Bronchial epithelial cell (primary cell): ENCODE measurements around the gene TRPM5. TPM values are rescaled to one million over a fixed set of nuclear protein-coding genes. Genes with fewer than 3 reads are reported as not detected.
A peak's percentile ranks its signal among the peaks of the same experiment; 100 is the strongest.

Experiments used
- DNase-seq: peaks from one replicate; pipeline ENCODE4 v3.0.0-alpha.2; 2010; ENCODE audit warnings: low read depth
- FAIRE-seq: peaks from 2 replicates; lab custom pipeline; 2011; peaks lifted over from hg19 to GRCh38; lab: Jason Lieb, UNC
- H3K27me3 ChIP-seq: 2 replicates; pipeline ENCODE4 v1.5.1; 2011; ENCODE audit warnings: low read length; ENCODE audit not compliant: control insufficient read depth, insufficient read depth
- H3K36me3 ChIP-seq: 2 replicates; pipeline ENCODE4 v1.5.1; 2011; ENCODE audit warnings: low read length; ENCODE audit not compliant: control insufficient read depth, insufficient read depth
- H3K4me3 ChIP-seq: 2 replicates; pipeline ENCODE4 v1.5.1; 2011; ENCODE audit warnings: mild to moderate bottlenecking, low read depth, low read length, control low read depth
- CTCF ChIP-seq: IDR thresholded peaks from 2 replicates; pipeline ENCODE4 v1.5.1; 2011; ENCODE audit warnings: mild to moderate bottlenecking, moderate library complexity, low read length, control low read depth, inconsistent platforms; ENCODE audit not compliant: insufficient read depth, severe bottlenecking
- total RNA-seq: library from RNA; depleted of rRNA; stranded (reverse); fragments of >200 nt; gene quantifications from 2 replicates; pipeline ENCODE4 v1.2.1, GENCODE V29; 2014

TRPM5 gene
- total RNA-seq, 1 donor from 2014 or later: not detected

GRCh38 chr11:2406451-2406850 lies 37.9 kb downstream of the TRPM5 start:
- peaks cover 4% of the 10 kb centered on the region for H3K27me3 ChIP-seq
- FAIRE-seq (no peak), DNase-seq (no peak)
- H3K4me3 ChIP-seq: no peak overlapping the region
- no peak for TF ChIP-seq CTCF
- H3K36me3 ChIP-seq: peaks cover 4% of the 10 kb centered on the region

GRCh38 chr11:2404735-2405196 lies 39.5 kb downstream of the TRPM5 start:
- FAIRE-seq: no peak
- Histone ChIP-seq H3K27me3 (peaks cover 4% of the 10 kb centered on the region), H3K4me3 (no peak overlapping the region), H3K36me3 (peaks cover 4% of the 10 kb centered on the region)
- DNase-seq: no peak
- TF ChIP-seq CTCF: no peak

GRCh38 chr11:2402890-2403645 lies 41.2 kb downstream of the TRPM5 start:
- no peak for TF ChIP-seq CTCF
- Histone ChIP-seq H3K36me3 (peaks cover 5% of the 10 kb centered on the region), H3K4me3 (no peak overlapping the region), H3K27me3 (no peaks in the 10 kb centered on the region)
- no peak for DNase-seq
- FAIRE-seq: no peak

- no peak overlapping the region for H3K4me3 ChIP-seq
- H3K27me3 ChIP-seq: no peaks in the 10 kb centered on the region
- no peak for TF ChIP-seq CTCF
- FAIRE-seq: no peak
- H3K36me3 ChIP-seq: peaks cover 6% of the 10 kb centered on the region
- DNase-seq: no peak
Observed at GRCh38 chr11:2402106-2402505, 42.2 kb downstream of the TRPM5 start.

GRCh38 chr11:2401436-2401984 lies 42.8 kb downstream of the TRPM5 start:
- Histone ChIP-seq H3K4me3 (peak overlapping the region; percentile 95), H3K36me3 (peaks cover 8% of the 10 kb centered on the region), H3K27me3 (no peaks in the 10 kb centered on the region)
- FAIRE-seq: no peak
- TF ChIP-seq CTCF: peak; percentile 25
- DNase-seq: no peak
